CD14-positive monocyte (primary cell): Measurements from ENCODE around the gene PSMD14. TPM values are rescaled to one million over a fixed set of nuclear protein-coding genes. Genes with fewer than 3 reads are reported as not detected.

Experiments used
- DNase-seq, 3 donors: peaks; one replicate each; pipeline ENCODE4 v3.0.0-alpha.2; 2011 to 2022
- H2AFZ ChIP-seq: 2 replicates; pipeline ENCODE4 v1.6.0; 2012; ENCODE audit warnings: mild to moderate bottlenecking, low read depth, low read length, inconsistent platforms; ENCODE audit not compliant: insufficient read depth, poor library complexity, severe bottlenecking
- H3K27ac ChIP-seq, 2 donors: 1 replicate in 1 of 2; 2 replicates in 1 of 2; pipeline ENCODE4 v1.5.1; 2012 to 2013; ENCODE audit warnings: low read length in 2 of 2, control low read depth in 1 of 2, inconsistent platforms in 1 of 2, low read depth in 1 of 2, mild to moderate bottlenecking in 1 of 2
- H3K27me3 ChIP-seq, 2 donors: one replicate each; pipeline versions ENCODE4 v1.6.0 to v1.6.1; 2011 to 2013; ENCODE audit warnings: low read length in 2 of 2; ENCODE audit not compliant: control insufficient read depth in 2 of 2, insufficient read depth in 2 of 2
- H3K36me3 ChIP-seq, 2 donors: replicated peaks in 1 of 2; 1 replicate in 1 of 2; 2 replicates in 1 of 2; pipeline versions ENCODE4 v1.5.1 to v1.6.1; 2012 to 2013; ENCODE audit warnings: low read length in 2 of 2, control low read depth in 1 of 2, inconsistent platforms in 1 of 2, mild to moderate bottlenecking in 1 of 2; ENCODE audit not compliant: insufficient read depth in 2 of 2, control insufficient read depth in 1 of 2
- H3K4me1 ChIP-seq, 2 donors: 1 replicate in 1 of 2; 2 replicates in 1 of 2; pipeline versions ENCODE4 v1.5.1 to v1.6.1; 2012 to 2013; ENCODE audit warnings: low read length in 2 of 2, control low read depth in 1 of 2, inconsistent platforms in 1 of 2, mild to moderate bottlenecking in 1 of 2, moderate library complexity in 1 of 2; ENCODE audit not compliant: insufficient read depth in 2 of 2, control insufficient read depth in 1 of 2
- H3K4me2 ChIP-seq: replicated peaks from 2 replicates; pipeline ENCODE3; 2012; ENCODE audit warnings: low read length, moderate library complexity, mild to moderate bottlenecking; ENCODE audit not compliant: poor library complexity, severe bottlenecking; ENCODE audit errors: extremely low read depth
- H3K4me3 ChIP-seq, 3 experiments: fragments of 200-600 bp in 1 of 3; sonication (generic) in 1 of 3; replicated peaks in 1 of 3; 1 replicate in 2 of 3; 2 replicates in 1 of 3; pipeline ENCODE4 v1.5.1; 2011 to 2013; ENCODE audit warnings: low read length in 3 of 3, mild to moderate bottlenecking in 3 of 3, control low read depth in 2 of 3, low read depth in 2 of 3, inconsistent platforms in 1 of 3, moderate library complexity in 1 of 3
- H3K79me2 ChIP-seq: 2 replicates; pipeline ENCODE4 v1.6.0; 2012; ENCODE audit warnings: mild to moderate bottlenecking, control low read depth, inconsistent platforms, low read length, moderate library complexity; ENCODE audit not compliant: insufficient read depth
- H3K9ac ChIP-seq: 2 replicates; pipeline ENCODE4 v1.6.0; 2017; ENCODE audit warnings: low read length, mild to moderate bottlenecking; ENCODE audit not compliant: insufficient read depth, poor library complexity, severe bottlenecking
- H3K9me3 ChIP-seq, 2 donors: replicated peaks in 1 of 2; 1 replicate in 1 of 2; 2 replicates in 1 of 2; pipeline versions ENCODE4 v1.5.1 to v1.6.1; 2012 to 2013; ENCODE audit warnings: low read length in 2 of 2, control low read depth in 1 of 2; ENCODE audit not compliant: control insufficient read depth in 1 of 2, insufficient read depth in 1 of 2
- H4K20me1 ChIP-seq: 2 replicates; pipeline ENCODE4 v1.6.0; 2012; ENCODE audit warnings: mild to moderate bottlenecking, low read length, control low read depth, moderate library complexity; ENCODE audit not compliant: insufficient read depth
- H3K27ac Mint-ChIP-seq, 7 donors: one replicate each; pipeline ENCODE4 v1.8.0; 2020; ENCODE audit warnings: mild to moderate bottlenecking in 7 of 7, mixed read lengths in 7 of 7, moderate library complexity in 6 of 7, inconsistent platforms in 2 of 7
- H3K27me3 Mint-ChIP-seq, 3 donors: one replicate each; pipeline ENCODE4 v1.8.0; 2021 to 2022; ENCODE audit warnings: low read depth in 3 of 3, mild to moderate bottlenecking in 3 of 3, mixed read lengths in 3 of 3, moderate library complexity in 3 of 3, inconsistent platforms in 1 of 3
- H3K36me3 Mint-ChIP-seq, 2 donors: one replicate each; pipeline ENCODE4 v1.8.0; 2020; ENCODE audit warnings: mixed read lengths in 2 of 2, inconsistent platforms in 1 of 2, mild to moderate bottlenecking in 1 of 2
- H3K4me1 Mint-ChIP-seq: one replicate; pipeline ENCODE4 v1.8.0; 2020; ENCODE audit warnings: mild to moderate bottlenecking, mixed read lengths
- H3K4me3 Mint-ChIP-seq, 2 donors: one replicate each; pipeline ENCODE4 v1.8.0; 2020; ENCODE audit warnings: mild to moderate bottlenecking in 2 of 2, mixed read lengths in 2 of 2, moderate library complexity in 1 of 2
- H3K9me3 Mint-ChIP-seq, 7 donors: one replicate each; pipeline ENCODE4 v1.8.0; 2020 to 2022; ENCODE audit warnings: mixed read lengths in 7 of 7, mild to moderate bottlenecking in 6 of 7, moderate library complexity in 6 of 7, inconsistent platforms in 2 of 7
- WGBS: methylation state at CpG from one replicate; pipeline ENCODE4 v1.1.5; 2013; ENCODE audit warnings: missing lambda C conversion rate; ENCODE audit not compliant: insufficient coverage; 5-methylcytosine and 5-hydroxymethylcytosine counted together
- intact Hi-C, 2 donors: fragments of 100-400 bp; cut with micrococcal nuclease; formaldehyde crosslinking; loops; one replicate each; pipeline versions ENCODE4 v1.15.0 to v1.15.1; 2023
- polyA plus RNA-seq, 3 donors: library from polyadenylated mRNA; depleted of rRNA in 1 of 3; unstranded in 2 of 3; stranded (reverse) in 1 of 3; fragments of 300-500 nt in 2 of 3; fragments of >200 nt in 1 of 3; fragmentation: Illumina TruSeq in 2 of 3; gene quantifications; 1 replicate in 2 of 3; 2 replicates in 1 of 3; pipeline ENCODE4 v1.2.3, GENCODE V29; 2012 to 2021
- TF ChIP-seq, protein P1 (sequence below): fragments of 200-600 bp; IDR thresholded peaks from one replicate; pipeline ENCODE4 v1.8.0; 2022; ENCODE audit warnings: antibody characterized with exemption, mild to moderate bottlenecking

The PSMD14 gene
- polyA plus RNA-seq, 3 donors, result 8.7 to 37.8 (median 29.3) TPM

DNA sequence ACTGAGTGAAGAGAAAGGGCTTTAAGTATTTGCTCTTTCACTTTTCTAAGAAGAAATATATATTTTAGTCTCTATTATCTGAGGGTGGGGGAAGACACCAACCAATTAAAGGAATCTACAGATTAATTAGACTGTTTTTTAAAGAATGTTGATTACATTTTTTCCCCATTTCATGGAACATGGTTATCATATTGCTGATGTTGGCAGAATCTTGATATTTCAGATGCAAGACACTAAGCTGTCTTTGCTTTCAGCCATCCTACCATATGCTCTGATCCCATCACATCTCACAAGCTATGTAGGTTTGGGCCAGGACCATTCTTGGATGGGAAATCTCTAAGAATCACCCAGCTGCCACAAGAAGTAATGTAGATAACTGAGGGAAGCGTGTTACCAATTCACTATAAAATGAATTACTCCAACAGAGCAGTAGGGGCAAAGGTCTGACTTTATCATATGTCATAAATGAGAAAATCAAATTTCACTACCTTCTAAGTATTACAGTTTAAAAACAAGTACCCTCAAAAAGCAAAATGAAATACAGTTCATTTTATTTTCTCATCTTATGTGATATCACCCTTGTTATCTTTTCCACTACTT, 101.2 kb downstream of the PSMD14 start:
- peaks cover 0 to 5% (median 3%) of the 10 kb centered on the region in 7 donors for H3K9me3 Mint-ChIP-seq
- H2AFZ ChIP-seq, result no peak overlapping the region
- peaks cover 9 to 15% (median 11%) of the 10 kb centered on the region in 3 donors for H3K27me3 Mint-ChIP-seq
- H3K27ac ChIP-seq, result no peak overlapping the region
- peaks cover 8% of the 10 kb centered on the region for H3K4me1 Mint-ChIP-seq
- peaks cover 15 to 18% of the 10 kb centered on the region in 2 donors for H3K27me3 ChIP-seq
- no peaks in the 10 kb centered on the region for H3K79me2 ChIP-seq
- H3K9me3 ChIP-seq, result no peaks in the 10 kb centered on the region
- no peaks in the 10 kb centered on the region for H4K20me1 ChIP-seq
- H3K36me3 ChIP-seq, result peaks cover 11 to 20% of the 10 kb centered on the region in 2 donors
- DNase-seq, result no peak
- H3K4me3 ChIP-seq, result no peak overlapping the region
- H3K4me3 Mint-ChIP-seq, result no peak overlapping the region
- TF ChIP-seq, protein P1, sequence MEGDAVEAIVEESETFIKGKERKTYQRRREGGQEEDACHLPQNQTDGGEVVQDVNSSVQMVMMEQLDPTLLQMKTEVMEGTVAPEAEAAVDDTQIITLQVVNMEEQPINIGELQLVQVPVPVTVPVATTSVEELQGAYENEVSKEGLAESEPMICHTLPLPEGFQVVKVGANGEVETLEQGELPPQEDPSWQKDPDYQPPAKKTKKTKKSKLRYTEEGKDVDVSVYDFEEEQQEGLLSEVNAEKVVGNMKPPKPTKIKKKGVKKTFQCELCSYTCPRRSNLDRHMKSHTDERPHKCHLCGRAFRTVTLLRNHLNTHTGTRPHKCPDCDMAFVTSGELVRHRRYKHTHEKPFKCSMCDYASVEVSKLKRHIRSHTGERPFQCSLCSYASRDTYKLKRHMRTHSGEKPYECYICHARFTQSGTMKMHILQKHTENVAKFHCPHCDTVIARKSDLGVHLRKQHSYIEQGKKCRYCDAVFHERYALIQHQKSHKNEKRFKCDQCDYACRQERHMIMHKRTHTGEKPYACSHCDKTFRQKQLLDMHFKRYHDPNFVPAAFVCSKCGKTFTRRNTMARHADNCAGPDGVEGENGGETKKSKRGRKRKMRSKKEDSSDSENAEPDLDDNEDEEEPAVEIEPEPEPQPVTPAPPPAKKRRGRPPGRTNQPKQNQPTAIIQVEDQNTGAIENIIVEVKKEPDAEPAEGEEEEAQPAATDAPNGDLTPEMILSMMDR, result no peak
- H3K4me1 ChIP-seq, result peaks cover 4 to 7% of the 10 kb centered on the region in 2 donors
- no peak overlapping the region for H3K4me2 ChIP-seq
- WGBS, result no CpG with 5 or more reads among the region's 1 CpG
- H3K27ac Mint-ChIP-seq, result no peak overlapping the region
- H3K36me3 Mint-ChIP-seq, result peaks cover 30 to 43% of the 10 kb centered on the region in 2 donors
- intact Hi-C loops, result no loop called here
- H3K9ac ChIP-seq, result no peak overlapping the region

DNA sequence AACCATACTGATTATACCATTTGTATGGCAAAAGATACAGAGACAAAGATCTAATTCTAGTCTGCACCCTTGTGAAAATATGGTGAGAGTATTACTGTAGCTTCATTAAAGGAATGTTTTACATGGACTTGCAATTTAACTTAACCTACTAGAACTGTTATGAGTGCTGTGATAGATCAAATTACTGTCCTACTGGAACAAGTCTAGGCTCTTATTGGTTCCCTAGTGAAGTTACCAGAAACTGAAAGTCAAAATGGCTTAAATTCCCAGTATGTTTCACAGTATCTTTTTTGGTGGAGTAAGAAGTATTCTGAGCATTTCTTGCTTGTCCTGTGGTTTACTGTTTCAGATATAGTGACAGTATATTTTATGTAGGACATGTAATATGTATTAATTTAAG, 104.1 kb downstream of the PSMD14 start:
- intact Hi-C loops, result no loop called here
- peaks cover 44 to 47% of the 10 kb centered on the region in 2 donors for H3K27me3 ChIP-seq

More for the DNA sequence above, 104.1 kb downstream of the PSMD14 start:
- TF ChIP-seq, protein P1, result no peak
- Mint-ChIP-seq H3K4me3 (no peak overlapping the region), H3K36me3 (peaks cover 30 to 43% of the 10 kb centered on the region in 2 donors), H3K4me1 (peaks cover 34% of the 10 kb centered on the region), H3K9me3 (peaks cover 0 to 19% (median 8%) of the 10 kb centered on the region in 7 donors), H3K27me3 (peaks cover 37 to 45% (median 37%) of the 10 kb centered on the region in 3 donors), H3K27ac (no peak overlapping the region)
- Histone ChIP-seq H3K9ac (no peak overlapping the region), H2AFZ (no peak overlapping the region), H3K4me2 (no peak overlapping the region), H3K4me3 (no peak overlapping the region), H3K36me3 (peaks cover 11 to 20% of the 10 kb centered on the region in 2 donors), H3K9me3 (peaks cover 4 to 21% of the 10 kb centered on the region in 2 donors), H3K4me1 (peaks cover 23 to 27% of the 10 kb centered on the region in 2 donors), H4K20me1 (no peaks in the 10 kb centered on the region), H3K79me2 (no peaks in the 10 kb centered on the region), H3K27ac (no peak overlapping the region)
- no peak for DNase-seq
